Mesodermal cell (in vitro differentiated cells): ENCODE results near the gene EPB41.

Experiments
- H3K27ac ChIP-seq: 2 replicates; pipeline ENCODE4 v1.7.0; 2013; ENCODE audit warnings: mild to moderate bottlenecking, low read depth, low read length, moderate library complexity; ENCODE audit not compliant: severe bottlenecking
- H3K36me3 ChIP-seq: 2 replicates; pipeline ENCODE4 v1.7.1; 2013; ENCODE audit warnings: mild to moderate bottlenecking, low read length, moderate library complexity; ENCODE audit not compliant: control insufficient read depth, insufficient read depth
- H3K4me1 ChIP-seq: one replicate; pipeline ENCODE4 v1.7.1; 2013; ENCODE audit warnings: mild to moderate bottlenecking, low read length; ENCODE audit not compliant: insufficient read depth, control insufficient read depth, poor library complexity, severe bottlenecking
- H3K4me3 ChIP-seq: 2 replicates; pipeline ENCODE4 v1.7.0; 2013; ENCODE audit warnings: low read length, control low read depth, mild to moderate bottlenecking; ENCODE audit not compliant: insufficient read depth, poor library complexity, severe bottlenecking; ENCODE audit errors: extremely low read depth
- H3K9me3 ChIP-seq: 2 replicates; pipeline ENCODE4 v1.7.1; 2013; ENCODE audit warnings: mild to moderate bottlenecking, low read length, moderate library complexity; ENCODE audit not compliant: control insufficient read depth
- WGBS, 2 experiments: methylation state at CpG; one replicate each; pipeline ENCODE4 v1.1.5; 2013; ENCODE audit warnings: missing lambda C conversion rate in 2 of 2; ENCODE audit not compliant: insufficient coverage in 2 of 2; 5-methylcytosine and 5-hydroxymethylcytosine counted together

EPB41 gene

DNA sequence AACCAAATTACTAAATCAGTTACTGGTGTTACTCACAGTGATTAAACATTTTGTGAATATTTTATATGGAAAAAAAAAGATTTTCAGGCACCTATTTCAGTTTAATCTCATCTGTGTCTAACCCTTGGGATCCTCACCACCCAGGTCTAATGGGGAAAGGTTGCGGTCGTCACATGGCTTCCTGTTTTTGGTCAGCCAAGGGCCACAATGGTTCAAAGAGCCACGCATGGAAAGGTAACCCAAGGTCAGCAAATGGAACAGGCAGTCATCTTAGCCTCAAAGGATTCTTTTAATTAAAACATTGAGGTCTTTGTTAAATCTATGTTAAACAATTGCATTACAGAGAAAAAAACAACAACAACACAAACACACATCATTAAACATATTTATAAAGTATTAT is 245.4 kb downstream of the EPB41 start:
- H3K36me3 ChIP-seq: peaks cover 82% of the 10 kb centered on the region
- no peak overlapping the region for H3K4me3 ChIP-seq
- H3K4me1 ChIP-seq: peaks cover 51% of the 10 kb centered on the region
- H3K9me3 ChIP-seq: no peaks in the 10 kb centered on the region
- WGBS, 2 experiments: 100% methylated on average over 2 of the region's 3 CpGs; no CpG with 5 or more reads in 1 of the 2 experiments
- no peak overlapping the region for H3K27ac ChIP-seq

DNA sequence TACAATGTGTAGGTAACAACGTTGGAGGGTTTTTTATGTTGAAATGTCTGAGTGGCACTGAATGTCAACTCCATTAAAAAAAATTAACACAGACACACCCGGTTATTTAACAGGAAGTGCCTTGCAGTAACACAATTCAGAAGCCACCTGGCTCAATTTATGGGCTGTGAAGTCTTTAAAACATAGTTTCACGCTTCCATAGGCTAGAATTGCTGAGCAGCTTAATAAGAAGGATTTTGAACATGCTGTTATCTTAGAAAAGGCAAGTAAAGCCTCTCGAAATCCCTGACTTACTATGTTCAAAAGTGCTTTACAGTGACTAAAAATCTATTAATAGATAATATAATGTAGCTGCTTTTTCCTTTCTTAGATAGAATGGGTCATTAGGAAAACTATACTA is 247.7 kb downstream of the EPB41 start:
- H3K36me3 ChIP-seq: peaks cover 90% of the 10 kb centered on the region
- no peaks in the 10 kb centered on the region for H3K9me3 ChIP-seq
- peak overlapping the region; percentile 13 for H3K27ac ChIP-seq
- peaks cover 60% of the 10 kb centered on the region for H3K4me1 ChIP-seq
- 92 to 94% methylated on average over 2 of the region's 4 CpGs for WGBS, 2 experiments
- H3K4me3 ChIP-seq: no peak overlapping the region

DNA sequence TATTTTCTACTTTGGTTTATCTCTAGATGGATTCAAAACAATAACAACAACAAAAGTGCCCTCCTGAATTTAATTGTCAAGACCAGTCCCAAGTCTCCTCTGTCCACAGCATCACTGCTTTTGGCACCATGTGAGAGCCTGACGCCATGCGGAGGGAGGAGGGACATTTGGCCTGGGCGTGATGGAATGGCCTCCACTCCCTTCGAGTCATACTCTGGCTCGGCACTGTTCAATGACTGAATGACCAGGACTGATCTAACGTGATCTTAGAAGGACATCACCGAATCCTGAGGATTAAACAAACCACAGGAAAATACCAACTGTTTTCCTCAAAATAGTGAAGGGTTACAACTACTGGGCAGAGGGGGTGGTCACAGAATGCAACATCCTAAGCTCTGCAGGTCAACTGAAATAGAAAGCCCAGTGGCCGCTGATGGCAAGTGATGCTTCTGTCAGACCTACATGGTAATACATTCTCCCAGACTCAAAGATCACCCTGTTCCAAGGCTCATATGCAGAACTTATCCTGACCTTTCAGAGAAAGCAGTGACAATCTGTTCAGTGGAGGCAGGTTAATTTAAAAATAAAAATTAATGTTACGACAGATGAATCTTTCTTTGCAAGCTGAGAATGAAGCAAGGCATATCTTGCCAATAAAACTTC is 248.2 kb downstream of the EPB41 start:
- H3K27ac ChIP-seq: peak overlapping the region; percentile 36
- WGBS, 2 experiments: 97 to 100% methylated on average over 5 of the region's 9 CpGs
- H3K9me3 ChIP-seq: no peaks in the 10 kb centered on the region
- peaks cover 95% of the 10 kb centered on the region for H3K36me3 ChIP-seq
- H3K4me3 ChIP-seq: no peak overlapping the region
- H3K4me1 ChIP-seq: peaks cover 55% of the 10 kb centered on the region

DNA sequence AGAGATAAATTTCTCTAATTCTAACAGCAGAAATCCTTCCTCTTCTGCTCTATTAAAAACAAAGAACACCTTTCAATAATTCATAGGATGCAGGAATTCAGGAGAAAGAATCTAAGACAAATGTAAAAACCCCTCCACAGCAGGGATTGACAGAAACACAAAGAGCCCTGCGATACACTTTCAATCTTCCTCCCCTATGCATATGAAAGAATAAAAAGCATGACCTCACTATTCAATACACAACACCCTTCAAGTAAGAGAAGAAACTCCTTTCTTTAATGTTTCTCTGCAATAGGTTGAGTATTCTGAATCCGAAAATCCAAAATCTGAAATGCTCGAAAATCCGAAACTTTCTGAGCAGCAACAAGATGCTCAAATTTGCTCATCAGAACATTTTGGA is 250.2 kb downstream of the EPB41 start:
- H3K4me3 ChIP-seq: no peak overlapping the region
- no peak overlapping the region for H3K27ac ChIP-seq
- WGBS, 2 experiments: 70 to 83% methylated on average over 2 to 4 of the region's 4 CpGs
- H3K9me3 ChIP-seq: no peaks in the 10 kb centered on the region
- H3K4me1 ChIP-seq: peaks cover 46% of the 10 kb centered on the region
- H3K36me3 ChIP-seq: peaks cover 95% of the 10 kb centered on the region

DNA sequence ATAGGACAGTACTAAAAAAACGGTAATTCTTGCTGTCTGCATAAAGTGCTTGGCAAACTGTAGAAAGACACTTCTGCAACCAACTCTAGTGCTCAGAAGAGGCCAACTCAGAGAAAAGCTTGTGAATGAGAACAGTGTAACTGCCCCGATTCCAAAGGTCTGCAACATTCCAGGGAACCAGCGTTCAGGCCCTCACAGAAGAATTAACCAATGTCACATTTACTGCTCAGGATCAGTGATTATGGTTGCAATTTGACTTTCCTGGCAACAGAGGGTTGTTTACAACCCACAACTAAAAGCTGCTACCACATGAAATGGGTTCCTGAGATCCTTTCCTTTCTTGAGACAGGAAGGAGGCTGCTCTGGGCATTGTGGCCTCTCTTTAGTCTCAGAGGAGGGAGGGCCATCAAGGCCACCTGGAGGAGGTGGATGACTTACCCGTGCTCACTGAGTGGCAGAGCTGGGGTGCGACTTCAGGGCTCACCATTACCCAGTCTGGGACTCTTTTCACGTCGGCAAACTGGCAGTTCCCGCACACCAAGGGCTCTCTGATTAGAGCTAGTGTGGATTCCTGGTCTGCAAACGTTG is 252.0 kb downstream of the EPB41 start:
- peaks cover 94% of the 10 kb centered on the region for H3K36me3 ChIP-seq
- 81 to 86% methylated on average over 5 to 9 of the region's 9 CpGs for WGBS, 2 experiments
- no peak overlapping the region for H3K4me3 ChIP-seq
- no peaks in the 10 kb centered on the region for H3K9me3 ChIP-seq
- H3K4me1 ChIP-seq: peaks cover 44% of the 10 kb centered on the region
- peak overlapping the region; percentile 55 for H3K27ac ChIP-seq

DNA sequence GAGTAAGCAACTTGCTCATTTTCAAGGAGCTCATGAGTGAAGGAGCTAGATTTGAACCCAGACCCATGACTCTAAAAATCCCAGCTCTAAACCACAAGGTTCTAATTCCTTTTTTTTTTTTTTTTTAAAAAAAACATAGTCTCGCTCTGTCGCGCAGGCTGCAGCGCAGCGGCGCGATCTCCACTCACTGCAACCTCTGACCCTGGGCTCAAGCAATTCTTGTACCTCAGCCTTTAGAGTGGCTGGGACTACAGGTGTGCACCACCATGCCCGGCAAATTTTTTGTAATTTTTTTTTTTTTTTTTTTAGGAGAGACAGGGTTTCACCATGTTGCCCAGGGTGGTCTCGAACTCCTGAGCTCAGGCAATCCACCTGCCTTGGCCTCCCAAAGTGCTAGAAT is 253.5 kb downstream of the EPB41 start:
- Histone ChIP-seq H3K27ac (no peak overlapping the region), H3K4me3 (no peak overlapping the region), H3K9me3 (no peaks in the 10 kb centered on the region), H3K36me3 (peaks cover 91% of the 10 kb centered on the region), H3K4me1 (peaks cover 31% of the 10 kb centered on the region)
- WGBS, 2 experiments: 82 to 94% methylated on average over 3 to 7 of the region's 9 CpGs
